Measurements from ENCODE around the gene EFNA5.

The EFNA5 gene

DNA sequence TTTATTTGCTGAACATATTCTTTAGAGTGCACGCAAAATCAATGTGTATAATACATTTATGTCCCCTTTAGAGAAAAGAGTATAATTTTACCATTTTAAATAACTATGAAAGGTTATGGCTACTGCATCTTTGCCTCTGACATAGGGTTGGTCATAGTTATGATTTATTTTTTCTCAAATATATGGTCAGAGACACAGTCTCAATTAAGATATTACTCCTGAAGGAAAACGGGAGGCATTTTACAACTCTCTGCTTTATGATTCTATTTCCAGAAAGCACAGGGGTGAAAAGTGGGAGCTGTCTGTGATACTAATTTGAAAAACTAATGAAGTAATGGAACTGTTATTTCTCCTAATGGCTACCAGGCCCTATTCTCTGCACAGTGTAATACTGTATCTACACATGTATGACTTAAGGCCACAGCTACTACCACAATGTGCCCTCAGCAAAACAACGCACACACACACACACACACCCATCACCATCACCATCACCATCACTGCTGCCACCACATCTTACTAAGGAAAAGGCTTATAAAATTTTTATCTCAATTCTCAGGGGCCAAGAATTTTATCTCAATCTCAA is 262.9 kb downstream of the EFNA5 start:
- TF ChIP-seq, protein P1, sequence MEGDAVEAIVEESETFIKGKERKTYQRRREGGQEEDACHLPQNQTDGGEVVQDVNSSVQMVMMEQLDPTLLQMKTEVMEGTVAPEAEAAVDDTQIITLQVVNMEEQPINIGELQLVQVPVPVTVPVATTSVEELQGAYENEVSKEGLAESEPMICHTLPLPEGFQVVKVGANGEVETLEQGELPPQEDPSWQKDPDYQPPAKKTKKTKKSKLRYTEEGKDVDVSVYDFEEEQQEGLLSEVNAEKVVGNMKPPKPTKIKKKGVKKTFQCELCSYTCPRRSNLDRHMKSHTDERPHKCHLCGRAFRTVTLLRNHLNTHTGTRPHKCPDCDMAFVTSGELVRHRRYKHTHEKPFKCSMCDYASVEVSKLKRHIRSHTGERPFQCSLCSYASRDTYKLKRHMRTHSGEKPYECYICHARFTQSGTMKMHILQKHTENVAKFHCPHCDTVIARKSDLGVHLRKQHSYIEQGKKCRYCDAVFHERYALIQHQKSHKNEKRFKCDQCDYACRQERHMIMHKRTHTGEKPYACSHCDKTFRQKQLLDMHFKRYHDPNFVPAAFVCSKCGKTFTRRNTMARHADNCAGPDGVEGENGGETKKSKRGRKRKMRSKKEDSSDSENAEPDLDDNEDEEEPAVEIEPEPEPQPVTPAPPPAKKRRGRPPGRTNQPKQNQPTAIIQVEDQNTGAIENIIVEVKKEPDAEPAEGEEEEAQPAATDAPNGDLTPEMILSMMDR (IDR thresholded peaks at IDR 0.05) = no peak
- TF ChIP-seq ZFX (IDR thresholded peaks at IDR 0.05; ENCODE audit: borderline replicate concordance) = no peak
- H3K27ac ChIP-seq = no peak overlapping the region

DNA sequence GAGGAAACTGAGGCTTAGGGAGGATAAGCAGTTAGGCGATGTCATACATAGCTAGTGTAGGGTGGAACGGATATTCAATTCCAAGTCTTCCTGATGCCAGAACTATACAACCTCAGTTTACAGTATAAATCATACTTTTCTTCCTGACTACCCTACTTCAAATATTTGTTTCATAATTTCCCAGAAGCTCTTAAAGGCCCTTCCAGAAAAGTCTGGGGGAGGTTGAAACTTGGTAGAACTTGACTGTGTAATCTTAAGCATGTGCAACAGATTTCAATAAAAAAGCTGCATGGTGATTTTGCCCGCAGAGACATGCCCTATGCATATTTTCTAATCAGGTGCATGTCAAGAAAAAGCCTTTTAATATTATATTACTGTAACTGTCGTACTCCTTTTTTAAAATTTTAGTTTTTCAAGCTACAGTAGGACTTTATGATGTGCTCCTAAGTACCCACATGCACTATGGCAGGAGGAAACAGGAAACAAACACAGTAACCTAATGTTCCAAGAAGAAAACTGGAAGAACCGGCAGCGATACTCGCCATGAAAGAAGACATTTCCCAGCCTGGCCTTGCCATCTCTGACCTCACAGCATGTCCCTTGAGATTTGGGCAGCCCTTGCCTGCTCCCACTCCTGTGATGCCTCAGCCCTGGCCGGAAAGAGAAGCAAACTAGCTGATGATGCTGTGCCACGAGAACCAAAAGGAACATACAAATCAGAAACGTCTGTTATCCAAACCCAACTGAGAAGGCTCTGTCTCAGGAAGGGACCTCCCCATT is 266.0 kb downstream of the EFNA5 start:
- no peak for TF ChIP-seq ZFX (IDR thresholded peaks at IDR 0.05; ENCODE audit: borderline replicate concordance)
- TF ChIP-seq, protein P1 (IDR thresholded peaks at IDR 0.05) = no peak
- H3K27ac ChIP-seq = no peak overlapping the region

DNA sequence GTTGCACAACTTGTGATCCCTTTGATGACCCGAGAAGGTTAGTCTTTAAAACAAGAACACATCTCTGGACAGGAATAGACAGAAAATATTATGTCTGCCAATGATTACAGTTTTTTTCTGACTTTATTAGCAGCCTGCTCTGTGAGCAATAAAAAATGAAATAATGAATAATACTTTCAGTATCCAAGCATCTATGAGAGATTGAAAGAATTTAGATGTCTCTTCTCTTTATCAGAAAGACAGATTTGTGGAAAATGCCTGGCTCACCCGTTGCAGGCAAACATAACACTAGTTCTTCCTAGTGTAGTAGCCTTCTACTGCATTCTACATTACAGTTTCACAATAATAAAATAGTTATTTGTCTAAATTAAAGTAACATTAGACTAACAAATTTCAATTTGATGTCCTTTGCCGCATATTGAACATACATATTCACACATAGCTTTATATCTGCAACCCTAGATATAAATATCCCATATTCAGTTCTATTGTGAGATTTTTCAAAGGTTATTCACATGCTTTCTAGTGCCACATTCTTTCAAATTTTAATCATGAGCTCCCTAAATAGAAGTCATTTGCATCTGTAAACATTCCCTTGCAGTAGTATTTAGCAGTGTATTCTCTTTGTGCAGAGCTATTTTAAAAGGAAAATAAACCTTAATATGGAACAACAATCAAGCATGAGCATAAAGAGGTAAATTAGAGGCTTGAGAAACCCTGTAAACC is 267.3 kb downstream of the EFNA5 start:
- TF ChIP-seq, protein P1 (IDR thresholded peaks at IDR 0.05) = no peak
- no peak for TF ChIP-seq ZFX (IDR thresholded peaks at IDR 0.05; ENCODE audit: borderline replicate concordance)
- H3K27ac ChIP-seq = no peak overlapping the region

GRCh38 chr5:107402434-107403227 is 268.1 kb downstream of the EFNA5 start:
- H3K27ac ChIP-seq = no peak overlapping the region
- TF ChIP-seq, protein P1 (IDR thresholded peaks at IDR 0.05) = no peak
- no peak for TF ChIP-seq ZFX (IDR thresholded peaks at IDR 0.05; ENCODE audit: borderline replicate concordance)

DNA sequence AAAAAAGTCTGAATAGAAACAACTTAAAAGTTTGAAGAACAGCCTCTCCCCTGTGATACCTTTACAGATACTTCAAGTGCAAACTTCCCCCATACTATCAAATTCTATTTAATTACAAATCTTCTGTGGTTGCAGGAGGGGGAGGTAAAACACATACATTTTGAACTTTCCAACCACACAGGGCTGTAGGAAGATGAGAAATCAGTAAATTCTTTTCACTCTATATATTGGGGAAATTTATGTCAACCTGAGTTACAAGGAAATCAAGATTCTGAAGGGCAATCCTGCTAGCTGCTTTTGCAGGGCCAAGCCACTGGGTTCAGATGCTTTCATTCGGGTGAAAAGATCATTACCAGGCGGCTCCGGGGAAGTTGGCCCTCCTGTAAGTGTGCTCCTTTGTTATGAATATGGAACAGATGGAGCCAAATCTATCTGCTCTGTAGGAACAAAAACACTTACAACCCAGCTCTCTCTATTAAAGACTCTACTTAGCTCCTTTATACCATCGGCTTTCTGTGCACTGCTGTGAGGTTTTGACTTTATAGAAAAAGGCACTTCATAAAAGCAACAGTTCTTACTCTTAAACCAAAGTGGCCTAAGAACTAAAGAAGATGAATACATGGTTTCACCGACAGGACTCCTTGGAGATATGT is 269.1 kb downstream of the EFNA5 start:
- no peak overlapping the region for H3K27ac ChIP-seq
- no peak for TF ChIP-seq ZFX (IDR thresholded peaks at IDR 0.05; ENCODE audit: borderline replicate concordance)
- TF ChIP-seq, protein P1 (IDR thresholded peaks at IDR 0.05) = no peak

DNA sequence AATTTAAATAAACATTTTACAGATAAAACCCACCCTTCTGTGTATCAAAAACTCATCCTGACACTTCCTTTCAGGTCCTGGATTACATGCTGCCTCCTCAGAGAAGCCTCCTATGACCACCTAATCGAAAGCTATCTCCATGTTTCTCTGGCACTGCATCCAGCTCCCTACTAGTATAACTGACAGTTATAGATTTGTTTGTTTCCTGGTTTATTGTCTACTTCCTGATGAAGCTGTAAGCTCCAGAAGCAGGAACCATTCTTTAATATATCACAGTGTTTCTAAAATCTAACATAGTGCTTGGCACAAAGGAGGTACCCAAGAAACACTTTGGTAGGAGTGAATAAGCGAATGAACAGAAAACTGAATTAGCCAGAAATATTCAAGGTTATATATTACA is 270.4 kb downstream of the EFNA5 start:
- no peak for TF ChIP-seq ZFX (IDR thresholded peaks at IDR 0.05; ENCODE audit: borderline replicate concordance)
- TF ChIP-seq, protein P1 (IDR thresholded peaks at IDR 0.05) = no peak
- H3K27ac ChIP-seq = no peak overlapping the region

All from 22Rv1 (cell line).